Ureter (tissue), 1 donor: ENCODE results near the gene CPM. TPM values are rescaled to one million over a fixed set of nuclear protein-coding genes. Genes with fewer than 3 reads are reported as not detected.
A peak's percentile ranks its signal among the peaks of the same experiment; 100 is the strongest.

Experiments
- DNase-seq: peaks from one replicate; pipeline ENCODE4 v3.0.0-alpha.2; 2020; ENCODE audit warnings: low spot score
- total RNA-seq: library from RNA; stranded (reverse); gene quantifications from one replicate; pipeline ENCODE4 v1.2.4, GENCODE V29; 2023
- donor health status: DM: yes; HTN: yes; CAD: no.

CPM gene
- 35.4 TPM for total RNA-seq

DNA sequence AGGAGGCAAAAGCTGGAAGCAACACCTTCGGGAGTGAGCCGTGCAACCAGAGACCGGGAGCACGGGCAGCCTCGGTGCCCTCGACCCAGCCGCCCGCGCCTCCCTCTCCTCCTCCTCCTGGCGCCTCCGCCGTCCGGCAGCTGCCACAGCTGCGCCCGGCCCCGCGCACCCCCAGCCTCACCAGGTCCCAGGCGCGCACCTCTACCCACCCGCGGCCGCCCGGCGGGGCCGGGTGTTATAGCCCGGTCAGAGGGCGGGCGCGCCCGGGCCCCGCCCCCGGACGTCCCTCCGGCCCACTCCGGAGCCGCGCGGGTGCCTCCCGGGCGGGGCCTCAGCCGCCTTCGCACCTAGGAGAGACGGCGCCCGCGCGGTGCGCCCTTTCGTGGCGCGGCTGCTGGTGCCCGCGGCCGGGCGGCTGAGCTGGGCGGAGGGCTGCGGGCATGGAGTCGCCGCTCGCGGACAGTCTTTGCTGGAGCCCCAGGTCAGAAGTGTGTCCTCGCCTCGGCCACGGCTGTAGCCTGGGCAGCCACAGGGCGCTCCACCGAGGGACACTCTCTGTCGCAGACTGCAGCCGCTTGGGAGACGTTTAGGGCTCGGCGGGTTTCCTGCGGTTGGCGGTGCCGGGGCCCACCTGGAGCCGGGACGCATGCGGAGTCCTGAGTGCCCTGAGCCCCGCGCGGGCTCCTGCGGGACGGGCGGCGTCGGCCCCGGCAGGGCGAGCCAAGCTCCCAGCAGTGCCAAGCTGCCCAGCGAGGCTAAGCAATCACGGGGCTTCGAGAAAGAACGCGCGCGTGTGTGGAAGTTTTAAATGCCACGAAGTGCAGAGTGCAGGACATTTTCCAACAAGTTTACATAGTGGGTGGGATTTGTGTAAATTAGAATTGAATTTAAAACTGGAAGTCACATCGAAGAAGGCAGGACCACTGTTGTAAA lies at the start of gene CPM:
CPM (minus strand) TSS at position 211 of the 933 bp plus-strand sequence. CDS start 334 bp downstream, outside the sequence.
- DNase-seq: peak; percentile 55

DNA sequence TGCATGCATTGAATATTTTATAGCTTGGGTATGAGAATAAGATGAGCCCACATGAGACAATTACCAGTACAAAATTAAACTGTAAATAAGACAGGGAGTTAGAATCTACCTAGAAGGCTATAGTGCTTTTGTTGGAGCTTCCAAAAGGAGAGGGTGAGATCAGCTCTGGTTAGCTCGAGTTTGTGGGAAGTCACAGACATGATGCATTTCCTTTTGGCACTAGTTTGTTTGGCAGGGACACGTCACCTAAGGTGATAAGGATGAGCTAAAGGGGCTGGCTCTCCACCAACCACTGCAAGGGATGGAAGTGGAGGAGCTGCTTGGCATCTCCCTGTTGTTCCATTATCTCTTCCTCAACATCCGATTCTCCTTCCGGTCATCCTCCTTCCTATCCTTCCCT lies 48.5 kb upstream of the CPM start:
- no peak for DNase-seq

DNA sequence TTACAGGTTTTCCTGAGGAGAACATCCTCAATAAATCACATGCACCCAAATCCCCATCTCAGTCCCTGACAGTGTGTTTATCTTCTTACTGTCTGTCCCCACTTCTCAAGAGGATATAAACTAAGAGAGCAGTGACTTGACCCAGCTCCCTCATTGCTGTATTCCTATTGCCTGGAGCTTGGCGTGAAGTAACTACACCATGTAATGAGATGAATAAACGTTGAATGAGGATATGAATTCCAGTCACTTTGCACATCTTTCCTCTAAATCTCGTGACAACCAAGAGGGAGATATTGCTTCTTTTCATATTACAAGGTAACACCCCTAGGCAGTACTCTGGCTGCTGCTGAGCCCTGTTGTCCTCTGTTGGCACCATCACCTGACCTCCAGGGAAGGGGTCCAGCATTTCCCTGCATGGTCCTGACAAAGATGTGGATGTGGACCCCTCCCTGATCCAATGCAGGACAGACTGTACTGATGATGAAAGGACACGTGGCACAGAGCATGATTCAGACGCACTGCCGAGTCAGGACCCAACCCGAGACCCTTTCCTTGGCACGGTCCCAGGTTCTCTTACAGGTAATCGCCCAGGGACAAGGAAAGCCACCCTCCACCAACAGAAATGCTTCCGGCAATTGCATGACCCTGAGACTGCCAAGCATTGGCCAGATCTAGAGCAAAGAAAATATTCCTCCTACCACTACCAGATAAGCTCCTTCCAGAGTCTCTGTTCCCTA lies 47.7 kb upstream of the CPM start:
- DNase-seq: no peak

DNA sequence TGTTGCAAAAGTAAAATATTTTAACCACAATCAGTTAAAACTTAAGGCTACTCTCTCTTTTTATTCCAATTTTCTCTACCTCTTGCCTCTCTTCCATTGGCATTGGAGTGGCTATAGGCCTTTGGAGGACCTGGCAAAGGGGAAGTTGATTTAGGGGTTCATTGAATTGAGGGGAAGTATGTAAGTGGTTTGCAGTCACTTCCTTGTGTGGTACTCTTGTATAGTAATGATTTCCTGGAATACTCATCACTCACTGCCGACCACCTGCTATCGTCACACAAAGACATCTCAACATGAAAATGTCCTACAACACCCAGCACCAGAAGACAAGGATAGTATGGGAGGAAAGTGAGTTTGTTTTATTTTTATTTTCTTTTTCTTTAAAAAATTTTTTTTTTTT lies 45.7 kb upstream of the CPM start:
- DNase-seq: no peak

DNA sequence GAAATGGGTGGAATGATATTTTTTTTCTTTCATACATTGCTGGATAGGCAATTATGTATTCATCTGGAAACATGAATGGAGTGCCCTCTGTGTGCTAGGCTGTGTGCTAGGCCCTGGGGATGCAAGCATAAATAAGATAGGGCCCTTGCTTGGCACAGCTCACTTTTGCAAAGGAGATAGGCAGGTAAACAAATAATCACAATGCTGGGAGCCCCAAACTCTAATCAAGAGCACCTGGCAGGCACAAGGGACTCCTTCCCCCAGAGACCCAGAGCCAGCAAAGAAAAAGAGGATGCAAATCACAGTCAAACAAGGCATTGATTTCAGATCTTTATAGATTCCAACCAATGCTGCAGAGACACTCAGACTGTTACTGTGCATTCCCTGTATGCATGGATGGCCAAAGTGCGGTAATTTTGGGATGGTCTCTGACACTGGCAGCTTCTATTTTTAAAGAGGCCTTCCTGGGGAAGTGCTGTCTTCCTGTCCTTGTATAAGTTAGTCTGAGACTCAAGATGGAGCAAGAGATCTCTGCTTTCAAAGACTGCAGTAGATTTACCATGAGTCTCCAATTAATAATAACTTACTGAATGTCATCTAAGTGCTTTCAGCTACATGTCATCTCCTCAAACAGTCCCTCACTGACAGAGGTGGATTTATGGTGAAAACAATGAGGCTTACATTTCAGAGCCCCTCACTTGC lies 45.1 kb upstream of the CPM start:
- no peak for DNase-seq

DNA sequence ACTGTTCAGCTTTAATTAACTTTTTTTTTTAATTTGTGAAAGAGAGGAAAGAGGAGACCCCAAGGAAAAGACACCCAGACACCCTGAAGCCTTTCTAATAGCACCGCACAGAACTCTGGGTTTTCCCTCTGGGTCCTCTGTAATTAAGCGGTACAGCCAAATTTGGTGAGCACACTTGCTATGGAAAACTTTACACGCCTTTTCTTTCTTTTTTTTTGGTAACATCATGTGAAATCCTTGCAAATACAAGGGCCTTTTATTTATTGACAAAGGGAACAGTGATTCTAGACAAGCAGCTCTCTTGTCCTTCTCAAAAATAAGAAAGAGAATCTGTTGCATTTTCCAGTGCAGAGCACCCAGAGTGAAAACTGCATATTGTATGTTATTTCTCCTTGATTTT lies 44.4 kb upstream of the CPM start:
- no peak for DNase-seq

DNA sequence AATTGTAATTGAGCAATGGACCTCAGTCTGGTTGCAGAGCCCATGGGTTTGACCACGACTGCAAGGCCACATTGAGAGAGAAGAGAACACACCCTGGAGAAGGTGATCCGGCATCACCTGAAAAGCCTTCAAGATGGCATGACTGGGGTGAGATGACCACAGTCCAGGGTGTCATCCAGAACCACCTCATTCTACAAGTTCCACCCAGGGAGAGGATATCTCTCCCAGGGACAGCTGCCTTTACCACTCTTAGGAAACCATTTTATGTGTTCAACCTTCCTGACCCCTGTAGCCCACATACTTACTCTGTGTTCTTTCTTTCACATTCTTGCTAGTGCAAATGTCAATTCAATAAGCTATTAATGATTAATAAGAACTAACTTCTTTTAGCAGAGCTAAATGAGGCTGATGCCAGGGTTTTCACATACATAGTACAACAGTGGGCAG lies 43.4 kb upstream of the CPM start:
- no peak for DNase-seq

DNA sequence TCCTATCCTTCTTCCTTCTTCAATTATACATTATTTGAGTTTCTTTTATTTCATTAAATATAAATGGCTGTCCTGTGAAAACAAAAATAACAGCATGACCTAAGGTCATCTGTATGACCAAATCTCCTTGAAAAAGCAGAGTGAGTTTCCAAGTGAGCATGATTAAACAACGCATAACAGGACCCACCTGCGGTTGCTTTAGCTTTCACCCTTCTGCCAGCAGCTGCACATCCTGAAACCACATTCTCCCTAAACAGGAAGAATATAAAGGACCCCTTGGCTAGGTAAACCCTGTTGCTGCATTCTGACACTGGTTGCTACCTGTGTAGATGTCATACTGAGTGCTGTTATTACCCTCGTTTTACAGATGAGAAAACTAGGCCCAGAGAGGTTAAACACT lies 42.8 kb upstream of the CPM start:
- DNase-seq: no peak

DNA sequence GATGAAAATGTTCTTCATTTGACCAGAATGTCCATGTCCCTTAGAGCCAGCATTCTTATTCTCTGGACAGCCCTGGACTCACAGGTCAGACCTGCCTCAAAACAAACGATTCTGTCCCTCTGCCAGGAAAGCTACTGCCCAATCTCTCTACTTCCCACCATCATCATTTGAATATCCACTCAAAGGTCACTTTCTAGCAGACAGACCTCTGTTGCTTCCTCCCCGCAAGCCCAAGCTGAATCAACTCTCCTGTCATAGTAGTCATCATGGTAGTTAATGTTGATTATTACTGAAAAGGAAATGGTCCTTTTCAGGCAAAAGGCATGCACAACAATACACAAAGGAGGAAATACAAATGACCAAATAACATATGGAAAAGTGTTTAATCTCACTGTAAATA lies 39.6 kb upstream of the CPM start:
- DNase-seq: no peak

DNA sequence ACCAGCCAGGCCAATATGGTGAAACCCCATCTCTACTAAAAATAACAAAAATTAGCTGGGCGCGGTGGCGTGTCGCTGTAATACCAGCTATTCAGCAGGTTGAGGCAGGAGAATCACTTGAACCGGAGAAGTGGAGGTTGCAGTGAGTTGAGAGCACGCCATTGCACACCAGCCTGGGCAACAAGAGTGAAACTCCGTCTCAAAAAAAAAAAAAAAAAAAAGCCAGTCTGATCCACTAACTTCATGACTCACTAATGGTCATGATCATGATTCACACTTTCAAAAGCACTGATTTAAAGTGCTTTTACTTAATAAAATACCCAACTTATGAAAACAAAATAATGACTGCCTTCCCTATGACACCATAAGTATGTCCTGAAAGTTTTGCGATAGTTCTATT lies 38.4 kb upstream of the CPM start:
- DNase-seq: no peak

DNA sequence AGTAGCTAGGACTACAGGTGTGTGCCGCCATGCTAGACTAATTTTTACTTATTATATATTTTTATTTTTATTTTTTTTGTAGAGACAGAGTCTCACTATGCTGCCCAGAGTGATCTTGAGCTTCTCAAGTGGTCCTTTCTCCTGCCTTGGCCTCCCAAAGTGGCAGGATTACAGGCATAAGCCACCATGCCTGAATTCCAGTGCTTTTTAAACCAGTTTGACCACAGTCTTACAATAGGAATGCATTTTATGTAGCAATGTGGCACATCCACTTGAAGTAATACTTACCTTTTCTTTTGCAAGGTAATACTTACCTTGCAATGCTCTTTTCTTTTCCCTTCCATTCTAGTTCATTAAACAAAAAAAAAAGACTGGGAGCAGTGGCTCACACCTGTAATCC lies 38.0 kb upstream of the CPM start:
- no peak for DNase-seq

DNA sequence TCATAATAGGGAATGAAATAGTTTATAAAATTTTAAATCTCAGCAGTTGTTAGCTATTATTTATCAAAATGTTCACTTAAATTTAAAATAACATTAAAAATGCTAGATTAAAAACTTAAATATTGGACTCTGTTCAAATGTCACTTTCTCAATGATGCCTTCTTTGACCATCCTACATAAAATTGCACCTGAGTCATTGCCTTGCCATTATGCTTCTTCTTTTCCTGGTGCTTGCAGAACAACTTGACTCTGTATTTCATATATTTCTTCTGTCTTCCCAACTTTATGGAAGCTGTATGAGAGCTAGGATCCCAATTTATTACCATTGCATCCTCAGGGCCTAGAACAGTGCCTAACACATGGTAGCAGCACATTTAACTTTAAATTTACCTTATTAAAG lies 37.3 kb upstream of the CPM start:
- no peak for DNase-seq

DNA sequence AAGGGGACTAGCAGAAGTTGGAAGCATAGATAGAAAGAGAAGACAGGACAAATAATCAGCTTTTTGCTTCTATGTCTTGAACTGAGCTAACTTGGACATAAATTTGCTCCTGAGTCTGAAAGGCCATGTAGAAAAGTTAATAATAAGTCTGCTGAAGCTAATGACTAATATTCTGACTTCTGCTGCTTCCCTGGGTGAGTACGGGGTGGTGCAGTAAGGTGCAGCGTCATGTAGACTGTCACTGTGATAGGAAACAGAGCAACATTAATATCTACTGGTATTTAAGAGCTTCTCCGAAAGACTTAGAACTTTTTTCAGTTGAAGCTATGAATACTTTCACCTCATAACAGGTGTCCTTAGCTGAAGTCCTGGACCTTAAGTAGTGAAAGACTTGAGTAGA lies 34.1 kb upstream of the CPM start:
- DNase-seq: no peak

DNA sequence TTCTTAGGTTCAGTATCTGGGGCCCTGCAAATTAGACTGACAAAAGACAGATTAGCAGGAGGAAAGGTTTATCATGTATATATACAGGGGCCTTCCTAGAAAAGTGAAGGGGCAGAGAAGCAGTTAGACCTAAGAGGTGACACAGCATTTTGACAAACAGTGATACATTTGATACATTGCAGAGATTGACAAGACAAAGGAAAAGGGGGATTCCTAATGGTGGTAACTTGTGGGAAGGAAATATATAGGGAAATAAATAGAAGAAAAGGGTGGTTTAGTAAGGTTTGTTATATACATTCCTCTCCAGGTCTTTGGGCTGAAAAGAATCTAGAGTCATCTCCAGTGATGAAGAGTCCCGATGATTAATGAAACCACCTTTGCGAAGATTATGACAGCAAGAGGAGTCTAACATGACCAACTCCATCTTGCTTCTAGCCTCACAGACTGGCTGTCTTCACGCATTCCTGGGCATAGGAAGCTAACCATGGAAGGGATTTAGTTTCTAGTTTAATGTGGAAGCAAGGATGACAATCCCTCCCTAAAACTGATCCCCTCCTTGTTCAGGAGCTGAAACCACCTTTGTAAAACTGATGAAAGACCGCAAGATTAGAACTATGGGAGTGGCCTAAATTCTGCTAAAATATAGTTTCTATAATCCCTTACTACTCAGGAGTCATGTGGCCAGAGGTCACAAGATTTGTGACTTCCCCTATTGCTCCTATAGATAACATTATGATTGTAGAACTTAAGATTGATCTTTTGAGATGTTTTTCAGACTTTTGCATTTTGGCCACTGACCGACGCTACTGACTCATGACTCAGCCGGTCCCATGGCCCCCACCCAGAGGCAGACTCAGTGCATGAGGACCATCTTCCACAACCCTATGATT lies 31.1 kb upstream of the CPM start:
- no peak for DNase-seq

DNA sequence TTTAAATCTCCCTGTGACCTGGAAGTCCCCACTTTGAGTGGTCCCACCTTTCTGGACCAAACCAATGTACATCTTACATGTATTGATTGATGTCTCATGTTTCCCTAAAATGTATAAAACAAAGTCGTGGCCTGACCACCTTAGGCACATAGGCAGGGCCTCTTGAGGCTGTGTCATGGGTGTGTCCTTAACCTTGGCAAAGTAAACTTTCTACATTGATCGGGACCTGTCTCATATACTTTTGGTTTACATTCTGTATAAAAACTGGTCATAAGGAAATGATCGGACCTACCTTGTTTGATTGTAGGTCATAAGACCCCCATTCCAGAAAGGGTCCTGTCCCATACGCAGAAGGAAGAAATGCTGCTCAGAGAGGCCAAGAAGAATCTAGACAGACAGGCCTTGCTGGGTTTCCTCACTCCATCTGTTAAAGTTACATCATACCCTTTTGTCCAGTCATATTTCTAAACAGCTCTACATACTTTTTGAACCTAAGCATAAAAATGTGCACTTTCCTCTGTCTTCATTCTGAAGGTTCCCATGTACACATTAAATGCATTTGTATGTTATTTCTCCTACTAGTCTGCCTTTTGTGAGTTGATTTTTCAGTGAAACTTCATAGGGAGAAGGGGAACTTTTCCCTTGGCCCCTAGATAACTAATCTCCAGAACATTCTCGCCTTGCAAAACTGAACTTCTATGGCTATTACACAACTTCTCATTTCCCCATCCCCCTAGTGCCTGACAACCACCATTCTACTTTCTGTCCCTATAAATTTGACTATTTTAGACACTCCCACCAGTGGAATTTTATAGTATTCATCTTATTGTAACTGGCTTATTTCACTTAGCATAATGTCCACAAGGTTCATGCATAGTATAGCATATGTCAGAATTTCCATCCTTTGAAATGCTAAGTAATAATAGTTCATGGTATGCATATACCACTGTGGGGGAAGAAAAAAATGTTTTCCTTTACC lies 30.2 kb upstream of the CPM start:
- no peak for DNase-seq

DNA sequence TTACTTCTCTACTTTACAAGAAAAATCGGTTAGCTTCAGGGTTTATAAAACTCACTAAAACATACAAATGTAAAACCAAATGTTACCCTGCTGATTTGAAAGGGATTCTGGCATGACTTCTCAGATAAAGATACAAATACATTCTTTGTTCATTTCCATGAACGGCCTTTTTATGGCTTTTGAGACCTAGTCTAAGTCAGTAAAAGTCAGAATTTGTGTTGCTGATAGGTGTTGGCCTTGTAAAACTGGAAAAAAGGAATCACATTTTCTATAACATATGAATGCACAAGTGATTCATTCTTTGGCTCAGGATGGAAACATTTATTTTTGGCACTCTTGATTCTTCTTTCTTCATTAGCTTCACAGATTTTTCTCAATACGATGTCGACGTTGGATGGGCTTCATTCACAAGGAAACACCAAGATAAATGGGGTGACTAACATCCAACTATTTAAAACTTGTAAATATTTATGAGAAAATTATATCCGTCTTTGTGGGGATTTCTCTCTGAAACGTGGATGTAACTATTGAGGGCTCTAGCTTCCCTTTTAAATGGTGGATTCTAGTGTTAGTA lies 27.0 kb upstream of the CPM start:
- DNase-seq: no peak

DNA sequence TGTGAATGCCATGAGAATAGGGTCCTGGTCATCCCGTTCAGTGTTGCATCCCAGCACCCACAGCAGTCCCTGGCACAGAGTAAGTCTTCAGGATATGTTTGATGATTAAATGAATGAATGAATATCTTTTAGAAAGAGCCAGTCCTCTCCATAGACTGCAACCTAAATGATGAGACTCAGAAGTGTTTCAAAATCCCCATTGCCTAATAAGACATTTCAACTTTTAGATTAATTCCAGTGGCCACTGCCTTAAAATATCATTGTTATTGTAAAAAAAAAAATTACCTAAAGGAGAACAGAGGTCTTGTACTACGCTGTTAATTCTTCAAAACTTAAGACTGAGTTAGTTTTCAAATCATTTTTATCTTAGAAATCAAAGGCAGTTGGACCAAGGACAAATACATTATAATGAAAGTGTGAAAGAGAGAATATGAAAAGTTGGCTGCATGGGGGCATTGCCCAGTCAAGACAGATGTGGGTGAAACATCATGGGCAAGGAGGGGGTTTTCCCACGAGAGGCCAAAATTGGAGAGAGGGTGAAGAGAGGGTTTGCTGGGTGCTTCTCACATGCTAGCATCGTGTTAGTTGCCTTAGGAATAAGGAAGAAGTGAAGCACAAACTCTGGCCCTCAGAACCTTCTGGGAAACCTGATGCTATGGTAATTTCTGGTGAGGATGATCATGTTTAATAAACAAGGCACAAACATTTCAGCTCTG lies 26.3 kb upstream of the CPM start:
- DNase-seq: no peak

DNA sequence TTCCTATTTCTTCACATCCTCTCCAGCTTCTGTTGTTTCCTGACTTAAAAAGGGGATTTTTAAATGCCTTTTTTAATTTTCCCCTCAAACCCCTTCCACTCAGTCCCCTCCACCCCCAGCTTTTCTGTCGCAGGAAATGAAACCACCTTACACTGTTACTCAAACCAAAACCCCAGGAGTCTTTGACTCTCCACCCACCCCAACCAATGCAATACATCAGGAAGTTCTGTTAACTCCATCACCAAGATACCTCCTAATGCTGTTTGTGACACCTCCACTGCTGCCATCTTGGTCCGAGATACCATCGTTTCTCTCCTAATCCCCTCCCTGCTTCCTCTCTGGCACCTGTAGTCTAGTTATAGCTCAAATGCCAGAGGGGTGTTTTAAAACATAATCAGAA lies 25.4 kb upstream of the CPM start:
- no peak for DNase-seq

DNA sequence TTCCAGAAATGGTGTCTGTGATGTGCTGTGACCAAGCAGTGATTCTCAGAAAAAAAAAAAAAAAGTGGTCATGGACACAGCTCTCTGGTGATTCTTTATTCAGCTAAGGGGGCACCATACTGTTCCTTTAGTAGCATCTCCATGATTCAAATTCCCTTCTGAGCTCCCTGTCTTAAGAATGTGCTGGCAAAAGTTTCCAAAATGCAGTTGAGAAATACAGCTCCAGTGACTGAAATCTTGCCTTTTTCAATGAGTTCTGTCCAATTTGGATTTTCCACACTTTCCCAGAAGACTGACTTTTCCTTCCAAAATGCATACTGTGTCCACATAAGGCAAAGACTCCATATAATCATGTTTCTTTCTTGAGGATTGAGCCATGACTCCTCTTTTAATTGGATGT lies 24.3 kb upstream of the CPM start:
- no peak for DNase-seq
